Muscle of leg (tissue), 11 donors: ENCODE measurements around the gene ADGRL2. TPM values are rescaled to one million over a fixed set of nuclear protein-coding genes. Genes with fewer than 3 reads are reported as not detected.

Experiments used
- DNase-seq: peaks from one replicate; pipeline ENCODE4 v3.0.0; 2013
- H3K27ac ChIP-seq: one replicate; pipeline ENCODE4 v1.5.1; 2013; ENCODE audit warnings: mild to moderate bottlenecking, low read length, control low read depth
- H3K27me3 ChIP-seq: one replicate; pipeline ENCODE4 v1.6.1; 2013; ENCODE audit warnings: low read length; ENCODE audit not compliant: control insufficient read depth, insufficient read depth
- H3K36me3 ChIP-seq: one replicate; pipeline ENCODE4 v1.6.1; 2013; ENCODE audit warnings: low read length; ENCODE audit not compliant: control insufficient read depth, insufficient read depth
- H3K4me1 ChIP-seq: one replicate; pipeline ENCODE4 v1.6.1; 2013; ENCODE audit warnings: low read length; ENCODE audit not compliant: control insufficient read depth, insufficient read depth
- H3K4me3 ChIP-seq: one replicate; pipeline ENCODE4 v1.5.1; 2013; ENCODE audit warnings: low read length, control low read depth
- H3K9me3 ChIP-seq: replicated peaks from 2 replicates; pipeline ENCODE4 v1.6.1; 2013; ENCODE audit warnings: low read depth, low read length; ENCODE audit not compliant: control insufficient read depth
- whole genome bisulfite sequencing: methylation state at CpG from one replicate; pipeline ENCODE4 v1.1.5; 2013; ENCODE audit warnings: missing lambda C conversion rate; ENCODE audit not compliant: insufficient coverage; 5-methylcytosine and 5-hydroxymethylcytosine counted together
- polyA plus RNA-seq, 8 donors: library from polyadenylated mRNA; unstranded; fragments of 120-200 nt; gene quantifications; one replicate each; pipeline versions ENCODE4 v1.2.1 to v1.2.3, GENCODE V29; 2013; ENCODE audit warnings: inconsistent platforms in 1 of 8, low replicate concordance in 1 of 8; ENCODE audit not compliant: insufficient read length in 8 of 8, insufficient read depth in 1 of 8
- total RNA-seq: library from RNA; stranded (reverse); fragments of 120-200 nt; gene quantifications from one replicate; pipeline ENCODE4 v1.2.4, GENCODE V29; 2013

ADGRL2 gene
- total and polyA plus RNA-seq, 9 donors = 50.2 to 121 (median 76.9) TPM

GRCh38 chr1:81970416-81970815, 169.7 kb downstream of the ADGRL2 start:
- Histone ChIP-seq H3K4me1 (no peaks in the 10 kb centered on the region), H3K4me3 (no peak overlapping the region), H3K27ac (no peak overlapping the region), H3K27me3 (no peaks in the 10 kb centered on the region), H3K36me3 (peaks cover 12% of the 10 kb centered on the region), H3K9me3 (no peaks in the 10 kb centered on the region)
- 86% methylated on average over 2 of the region's 3 CpGs for WGBS
- DNase-seq = no peak

GRCh38 chr1:81974222-81974841, 173.6 kb downstream of the ADGRL2 start:
- Histone ChIP-seq H3K27ac (no peak overlapping the region), H3K27me3 (no peaks in the 10 kb centered on the region), H3K36me3 (peaks cover 12% of the 10 kb centered on the region), H3K4me1 (no peaks in the 10 kb centered on the region), H3K9me3 (no peaks in the 10 kb centered on the region), H3K4me3 (no peak overlapping the region)
- no peak for DNase-seq
- WGBS = no CpG with 5 or more reads among the region's 4 CpGs

GRCh38 chr1:81974883-81975555, 174.3 kb downstream of the ADGRL2 start:
- Histone ChIP-seq H3K4me1 (no peaks in the 10 kb centered on the region), H3K4me3 (no peak overlapping the region), H3K27me3 (no peaks in the 10 kb centered on the region), H3K9me3 (no peaks in the 10 kb centered on the region), H3K36me3 (peaks cover 12% of the 10 kb centered on the region), H3K27ac (no peak overlapping the region)
- no CpG with 5 or more reads among the region's 3 CpGs for WGBS
- DNase-seq = no peak

DNA sequence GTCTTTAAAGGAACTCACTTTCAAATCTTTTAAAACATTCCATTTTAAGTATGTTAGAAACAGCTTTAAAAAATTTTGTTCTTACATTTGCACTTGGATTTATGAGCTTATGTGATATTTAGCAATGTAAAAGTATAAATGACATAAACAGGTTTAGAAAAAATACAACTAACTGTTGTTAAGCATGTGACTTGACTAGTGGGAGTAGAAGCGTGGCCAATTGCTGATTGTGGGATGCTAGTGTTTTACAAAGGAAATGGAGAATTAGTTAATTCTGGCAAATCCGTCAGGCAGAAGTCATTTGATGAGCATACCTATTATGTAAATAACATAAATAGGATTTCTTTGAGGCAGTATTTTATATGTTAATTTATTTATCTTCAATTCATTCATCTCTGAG, 175.8 kb downstream of the ADGRL2 start:
- no peak overlapping the region for H3K4me3 ChIP-seq
- H3K9me3 ChIP-seq = no peaks in the 10 kb centered on the region
- no peaks in the 10 kb centered on the region for H3K27me3 ChIP-seq
- peaks cover 10% of the 10 kb centered on the region for H3K36me3 ChIP-seq
- no peak overlapping the region for H3K27ac ChIP-seq
- DNase-seq = no peak
- H3K4me1 ChIP-seq = no peaks in the 10 kb centered on the region
- no CpG with 5 or more reads among the region's 2 CpGs for WGBS

DNA sequence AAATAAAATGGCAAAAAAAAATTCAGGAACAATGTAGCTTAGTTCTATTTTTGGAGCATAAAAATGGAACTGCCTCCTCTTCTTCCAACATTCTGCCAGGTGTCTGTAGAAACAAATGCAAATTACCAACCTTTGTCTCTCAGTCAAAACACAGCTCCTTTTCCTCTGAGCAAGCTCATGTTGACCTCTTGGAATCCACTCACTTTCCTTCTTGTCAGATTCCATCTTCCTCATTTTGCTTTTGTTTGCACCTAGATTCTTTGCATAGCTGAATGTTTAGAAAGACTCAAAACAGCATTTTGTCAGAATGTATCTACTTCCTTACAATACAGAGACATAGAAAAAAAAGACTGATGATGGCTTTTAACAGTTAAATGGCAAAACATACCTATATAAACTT, 178.2 kb downstream of the ADGRL2 start:
- no peak overlapping the region for H3K27ac ChIP-seq
- no peaks in the 10 kb centered on the region for H3K9me3 ChIP-seq
- no peaks in the 10 kb centered on the region for H3K27me3 ChIP-seq
- H3K4me1 ChIP-seq = no peaks in the 10 kb centered on the region
- H3K4me3 ChIP-seq = no peak overlapping the region
- peaks cover 9% of the 10 kb centered on the region for H3K36me3 ChIP-seq
- no peak for DNase-seq

DNA sequence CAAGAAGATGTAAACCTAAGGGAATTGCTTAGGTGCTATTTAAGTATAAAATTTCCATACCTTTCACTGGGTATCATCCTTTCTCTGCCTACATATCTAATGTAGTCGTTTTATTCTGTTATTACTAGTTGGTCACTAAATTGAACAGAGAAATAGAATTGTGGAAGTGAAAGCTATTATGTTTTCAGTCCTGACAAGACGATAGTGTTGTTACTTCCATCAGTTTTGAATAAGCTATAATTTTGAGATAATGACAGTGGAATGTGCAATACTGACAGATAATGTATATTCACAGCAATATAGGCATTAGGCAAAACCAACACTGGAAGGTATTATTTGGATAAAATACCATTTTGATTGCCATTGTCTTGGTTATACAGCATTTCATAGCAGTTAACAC, 181.8 kb downstream of the ADGRL2 start:
- WGBS = no CpG with 5 or more reads among the region's 2 CpGs
- no peaks in the 10 kb centered on the region for H3K27me3 ChIP-seq
- DNase-seq = no peak
- no peak overlapping the region for H3K4me3 ChIP-seq
- no peaks in the 10 kb centered on the region for H3K4me1 ChIP-seq
- H3K27ac ChIP-seq = no peak overlapping the region
- peaks cover 4% of the 10 kb centered on the region for H3K36me3 ChIP-seq
- no peaks in the 10 kb centered on the region for H3K9me3 ChIP-seq

GRCh38 chr1:81989524-81989923, 188.8 kb downstream of the ADGRL2 start:
- H3K4me1 ChIP-seq = no peaks in the 10 kb centered on the region
- H3K4me3 ChIP-seq = no peak overlapping the region
- no peak for DNase-seq
- peaks cover 16% of the 10 kb centered on the region for H3K36me3 ChIP-seq
- no CpG with 5 or more reads among the region's 1 CpG for WGBS
- H3K27ac ChIP-seq = no peak overlapping the region
- no peaks in the 10 kb centered on the region for H3K27me3 ChIP-seq
- H3K9me3 ChIP-seq = no peaks in the 10 kb centered on the region

DNA sequence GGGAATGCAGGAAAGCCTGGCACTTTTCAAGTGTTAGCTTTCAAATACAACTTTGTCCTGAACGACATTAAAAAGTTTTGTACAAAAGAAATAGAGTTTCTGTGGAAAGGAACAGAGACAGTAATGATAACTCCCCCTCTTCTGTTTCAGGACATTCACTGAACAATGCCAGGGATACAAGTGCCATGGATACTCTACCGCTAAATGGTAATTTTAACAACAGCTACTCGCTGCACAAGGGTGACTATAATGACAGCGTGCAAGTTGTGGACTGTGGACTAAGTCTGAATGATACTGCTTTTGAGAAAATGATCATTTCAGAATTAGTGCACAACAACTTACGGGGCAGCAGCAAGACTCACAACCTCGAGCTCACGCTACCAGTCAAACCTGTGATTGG, 189.5 kb downstream of the ADGRL2 start:
- no peak overlapping the region for H3K4me3 ChIP-seq
- DNase-seq = no peak
- WGBS = 93% methylated on average over 5 of the region's 7 CpGs
- H3K27ac ChIP-seq = no peak overlapping the region
- no peaks in the 10 kb centered on the region for H3K4me1 ChIP-seq
- no peaks in the 10 kb centered on the region for H3K9me3 ChIP-seq
- peaks cover 15% of the 10 kb centered on the region for H3K36me3 ChIP-seq
- no peaks in the 10 kb centered on the region for H3K27me3 ChIP-seq

DNA sequence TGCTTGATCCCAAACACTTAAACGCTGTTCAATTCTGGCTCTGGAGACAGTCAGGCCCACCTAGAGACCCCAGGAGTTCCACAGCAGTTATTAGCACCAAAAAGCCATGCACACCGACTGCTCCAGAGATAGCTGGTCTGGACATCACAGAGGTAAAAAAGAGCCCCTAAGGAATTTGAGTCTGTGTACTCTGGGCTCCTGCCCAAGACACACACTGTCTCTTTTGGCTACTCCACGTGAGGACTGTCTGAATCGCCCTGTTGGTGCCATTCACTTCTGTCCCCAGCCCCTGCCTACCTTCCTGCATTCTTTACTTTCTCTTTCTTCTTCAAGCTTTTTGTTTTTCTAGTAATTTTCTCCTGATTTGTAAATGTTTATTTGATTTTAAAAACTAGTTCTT, 197.4 kb downstream of the ADGRL2 start:
- Histone ChIP-seq H3K27me3 (no peaks in the 10 kb centered on the region), H3K9me3 (no peaks in the 10 kb centered on the region), H3K36me3 (no peaks in the 10 kb centered on the region), H3K4me3 (no peak overlapping the region), H3K27ac (no peak overlapping the region), H3K4me1 (no peaks in the 10 kb centered on the region)
- peak; percentile 25 for DNase-seq
- WGBS = 11% methylated on average over 3 of the region's 4 CpGs

DNA sequence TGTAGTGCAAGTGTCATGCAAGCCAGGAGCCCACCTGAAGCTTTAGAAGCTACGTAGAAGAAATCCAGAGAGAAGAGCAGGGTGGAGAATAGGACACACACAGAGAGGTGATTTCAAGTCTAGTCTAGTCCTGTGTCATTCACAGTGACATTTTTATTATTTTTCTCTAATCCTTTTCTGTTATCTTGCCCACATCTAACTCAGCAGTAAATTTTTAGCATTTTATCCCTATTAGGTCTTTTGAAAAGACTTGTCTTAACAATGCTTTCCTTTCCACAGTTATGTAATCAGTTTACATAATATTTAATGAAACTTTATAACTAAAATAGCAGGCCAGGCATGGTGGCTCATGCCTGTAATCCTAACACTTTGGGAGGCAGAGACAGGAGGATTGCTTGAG, 198.6 kb downstream of the ADGRL2 start:
- H3K4me1 ChIP-seq = no peaks in the 10 kb centered on the region
- H3K27me3 ChIP-seq = no peaks in the 10 kb centered on the region
- no peaks in the 10 kb centered on the region for H3K36me3 ChIP-seq
- H3K4me3 ChIP-seq = no peak overlapping the region
- H3K9me3 ChIP-seq = no peaks in the 10 kb centered on the region
- DNase-seq = no peak
- WGBS = no CpG with 5 or more reads among the region's 1 CpG
- no peak overlapping the region for H3K27ac ChIP-seq

DNA sequence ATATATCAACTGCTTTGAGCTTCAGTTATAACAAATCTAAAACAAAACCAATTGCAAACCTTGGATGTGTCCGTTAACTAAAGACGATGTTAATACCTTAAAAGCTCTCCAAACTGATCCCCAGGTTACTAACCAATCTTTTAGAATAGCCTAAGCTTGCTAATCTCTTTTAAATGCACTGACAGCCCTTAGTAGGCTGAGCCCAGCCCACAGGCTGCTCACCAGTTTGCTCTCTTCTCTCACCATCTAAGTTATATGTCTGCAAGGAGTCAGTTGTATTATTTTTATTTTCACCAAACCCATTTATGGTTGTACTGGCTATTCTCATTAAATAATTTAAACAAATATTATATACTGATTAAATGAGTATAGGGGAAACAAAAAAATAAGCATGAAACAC, 199.5 kb downstream of the ADGRL2 start:
- H3K27me3 ChIP-seq = no peaks in the 10 kb centered on the region
- H3K36me3 ChIP-seq = no peaks in the 10 kb centered on the region
- no peak overlapping the region for H3K27ac ChIP-seq
- H3K4me1 ChIP-seq = no peaks in the 10 kb centered on the region
- DNase-seq = no peak
- no peaks in the 10 kb centered on the region for H3K9me3 ChIP-seq
- H3K4me3 ChIP-seq = no peak overlapping the region
- 81% methylated on average over 2 of the region's 2 CpGs for WGBS
